ENCODE data around the gene SPATS2. TPM values are rescaled to one million over a fixed set of nuclear protein-coding genes. Genes with fewer than 3 reads are reported as not detected.

SPATS2 gene
- total RNA-seq, 1 donor from 2014 or later, result 46.3 TPM

DNA sequence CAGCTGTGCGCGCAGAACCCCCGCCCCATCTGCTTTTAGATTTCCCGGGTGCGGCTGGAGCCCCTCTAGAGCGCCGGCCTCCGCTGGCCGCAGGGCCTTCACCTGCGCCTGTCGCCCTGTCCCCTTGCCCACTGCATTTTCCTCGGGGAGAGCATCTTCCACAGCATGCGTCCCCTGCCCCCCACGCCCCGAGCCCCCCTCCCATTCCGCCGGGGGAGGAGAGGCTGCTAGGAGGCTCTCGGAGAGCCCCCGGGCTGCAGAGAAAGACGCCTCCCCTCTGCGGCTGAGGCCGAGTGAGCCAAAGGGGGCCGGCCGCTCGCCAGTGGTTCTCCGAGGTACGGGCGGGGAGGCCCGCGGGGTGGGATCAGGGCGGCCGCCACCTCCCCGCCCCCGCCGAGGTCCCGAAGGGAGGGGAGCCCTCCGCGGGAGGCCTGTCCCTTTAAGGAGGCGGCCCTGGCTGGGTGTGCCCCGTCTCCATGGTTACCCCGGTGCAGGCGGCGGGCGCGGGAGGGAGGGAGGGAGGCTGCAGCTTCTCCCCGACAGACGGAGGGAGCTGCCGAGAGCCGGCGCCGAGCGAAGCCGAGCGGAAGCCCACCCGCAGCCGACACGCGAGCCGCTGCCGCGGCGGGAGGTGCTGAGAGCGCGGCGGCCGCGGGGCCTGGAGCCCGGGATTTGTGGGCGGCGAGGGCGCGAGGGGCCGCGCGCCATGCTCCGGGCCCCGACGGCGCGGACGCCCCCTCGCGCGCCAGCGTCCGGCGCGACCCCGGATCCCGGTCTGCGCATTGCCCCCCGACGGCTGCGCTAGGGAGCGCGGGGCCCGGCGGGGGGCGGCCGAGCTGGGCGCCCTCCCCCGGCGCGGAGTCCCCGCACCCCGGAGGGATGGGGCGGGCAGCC lies 171.5 kb downstream of the SPATS2 start, which contains the start of gene KCNH3:
KCNH3 (plus strand) TSS at position 521 of the 894 bp plus-strand sequence. CDS start 387 bp downstream, outside the sequence.
- Histone ChIP-seq H3K27me3 (ENCODE audit: insufficient read depth, low read length) (peaks cover 39% of the 10 kb centered on the region), H3K79me2 (ENCODE audit: insufficient read depth, low read length) (no peaks in the 10 kb centered on the region), H3K27ac (ENCODE audit: low read depth, low read length) (no peak within 1 kb of the TSS), H3K4me3 (ENCODE audit: insufficient read depth, low read depth, low read length) (peak within 1 kb of the TSS; percentile 6), H3K4me1 (ENCODE audit: insufficient read depth, low read length) (peaks cover 13% of the 10 kb centered on the region), H4K20me1 (ENCODE audit: insufficient read depth, low read length) (peaks cover 9% of the 10 kb centered on the region), H3K4me2 (ENCODE audit: low read length) (peak within 1 kb of the TSS; percentile 73), H3K36me3 (ENCODE audit: insufficient read depth, low read length) (no peaks in the 10 kb centered on the region), H3K9ac (ENCODE audit: low read length) (no peak within 1 kb of the TSS), H3K9me3 (ENCODE audit: insufficient read depth, low read depth, low read length) (no peaks in the 10 kb centered on the region), H2AFZ (ENCODE audit: low read depth, low read length) (no peak within 1 kb of the TSS)
- Mint-ChIP-seq H3K9me3 (ENCODE audit: unreplicated experiment) (no peaks in the 10 kb centered on the region), H3K4me1 (ENCODE audit: low read depth, unreplicated experiment) (peaks cover 5% of the 10 kb centered on the region), H3K4me3 (ENCODE audit: unreplicated experiment) (peak within 1 kb of the TSS; percentile 27), H3K27me3 (ENCODE audit: low read depth, unreplicated experiment) (peaks cover 61% of the 10 kb centered on the region), H3K36me3 (ENCODE audit: low read depth, unreplicated experiment) (peaks cover 2% of the 10 kb centered on the region), H3K27ac (ENCODE audit: unreplicated experiment) (no peak within 1 kb of the TSS)
- peak; percentile 30 for DNase-seq (ENCODE audit: low read depth)
- no peak for FAIRE-seq
- no peak for TF ChIP-seq EZH2 (IDR thresholded peaks at IDR 0.05; ENCODE audit: insufficient read depth, low read length)
- TF ChIP-seq, protein P1, sequence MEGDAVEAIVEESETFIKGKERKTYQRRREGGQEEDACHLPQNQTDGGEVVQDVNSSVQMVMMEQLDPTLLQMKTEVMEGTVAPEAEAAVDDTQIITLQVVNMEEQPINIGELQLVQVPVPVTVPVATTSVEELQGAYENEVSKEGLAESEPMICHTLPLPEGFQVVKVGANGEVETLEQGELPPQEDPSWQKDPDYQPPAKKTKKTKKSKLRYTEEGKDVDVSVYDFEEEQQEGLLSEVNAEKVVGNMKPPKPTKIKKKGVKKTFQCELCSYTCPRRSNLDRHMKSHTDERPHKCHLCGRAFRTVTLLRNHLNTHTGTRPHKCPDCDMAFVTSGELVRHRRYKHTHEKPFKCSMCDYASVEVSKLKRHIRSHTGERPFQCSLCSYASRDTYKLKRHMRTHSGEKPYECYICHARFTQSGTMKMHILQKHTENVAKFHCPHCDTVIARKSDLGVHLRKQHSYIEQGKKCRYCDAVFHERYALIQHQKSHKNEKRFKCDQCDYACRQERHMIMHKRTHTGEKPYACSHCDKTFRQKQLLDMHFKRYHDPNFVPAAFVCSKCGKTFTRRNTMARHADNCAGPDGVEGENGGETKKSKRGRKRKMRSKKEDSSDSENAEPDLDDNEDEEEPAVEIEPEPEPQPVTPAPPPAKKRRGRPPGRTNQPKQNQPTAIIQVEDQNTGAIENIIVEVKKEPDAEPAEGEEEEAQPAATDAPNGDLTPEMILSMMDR (IDR thresholded peaks at IDR 0.05; ENCODE audit: insufficient read depth, low read depth, low read length), result no peak

- Mint-ChIP-seq H3K4me1 (ENCODE audit: low read depth, unreplicated experiment) (peaks cover 5% of the 10 kb centered on the region), H3K9me3 (ENCODE audit: unreplicated experiment) (no peaks in the 10 kb centered on the region), H3K4me3 (ENCODE audit: unreplicated experiment) (no peak overlapping the region), H3K27ac (ENCODE audit: unreplicated experiment) (no peak overlapping the region), H3K27me3 (ENCODE audit: low read depth, unreplicated experiment) (peaks cover 68% of the 10 kb centered on the region), H3K36me3 (ENCODE audit: low read depth, unreplicated experiment) (peaks cover 2% of the 10 kb centered on the region)
- H3K79me2 ChIP-seq (ENCODE audit: insufficient read depth, low read length), result no peaks in the 10 kb centered on the region
- FAIRE-seq (no peak), DNase-seq (ENCODE audit: low read depth) (no peak)
- peak overlapping the region; percentile 73 for H3K4me2 ChIP-seq (ENCODE audit: low read length)
- H3K27me3 ChIP-seq (ENCODE audit: insufficient read depth, low read length), result peaks cover 43% of the 10 kb centered on the region
- H3K4me1 ChIP-seq (ENCODE audit: insufficient read depth, low read length), result peaks cover 13% of the 10 kb centered on the region
- H3K4me3 ChIP-seq (ENCODE audit: insufficient read depth, low read depth, low read length), result no peak overlapping the region
- no peak overlapping the region for H2AFZ ChIP-seq (ENCODE audit: low read depth, low read length)
- no peak overlapping the region for H3K27ac ChIP-seq (ENCODE audit: low read depth, low read length)
- TF ChIP-seq, protein P1 (IDR thresholded peaks at IDR 0.05; ENCODE audit: insufficient read depth, low read depth, low read length), result no peak
- peak; percentile 100 for TF ChIP-seq EZH2 (IDR thresholded peaks at IDR 0.05; ENCODE audit: insufficient read depth, low read length)
- H4K20me1 ChIP-seq (ENCODE audit: insufficient read depth, low read length), result peaks cover 11% of the 10 kb centered on the region
- no peaks in the 10 kb centered on the region for H3K36me3 ChIP-seq (ENCODE audit: insufficient read depth, low read length)
- no peak overlapping the region for H3K9ac ChIP-seq (ENCODE audit: low read length)
- H3K9me3 ChIP-seq (ENCODE audit: insufficient read depth, low read depth, low read length), result no peaks in the 10 kb centered on the region
Measured at GRCh38 chr12:49539406-49540228, 172.4 kb downstream of the SPATS2 start.
